GM19239 (cell line): ENCODE results near the gene FMNL2.

Source experiments
- DNase-seq: peaks from one replicate; pipeline ENCODE4 v3.0.0; 2011; ENCODE audit warnings: low spot score; ENCODE audit not compliant: insufficient read length
- FAIRE-seq: peaks from 2 replicates; lab custom pipeline; 2011; peaks lifted over from hg19 to GRCh38; lab: Jason Lieb, UNC

The FMNL2 gene

GRCh38 chr2:152562198-152562884 is 227.4 kb downstream of the FMNL2 start:
- no peak for FAIRE-seq

GRCh38 chr2:152563764-152564163 is 228.8 kb downstream of the FMNL2 start:
- DNase-seq (no peak), FAIRE-seq (no peak)

More at GRCh38 chr2:152562198-152562884, 227.4 kb downstream of the FMNL2 start:
- DNase-seq, result no peak

DNA sequence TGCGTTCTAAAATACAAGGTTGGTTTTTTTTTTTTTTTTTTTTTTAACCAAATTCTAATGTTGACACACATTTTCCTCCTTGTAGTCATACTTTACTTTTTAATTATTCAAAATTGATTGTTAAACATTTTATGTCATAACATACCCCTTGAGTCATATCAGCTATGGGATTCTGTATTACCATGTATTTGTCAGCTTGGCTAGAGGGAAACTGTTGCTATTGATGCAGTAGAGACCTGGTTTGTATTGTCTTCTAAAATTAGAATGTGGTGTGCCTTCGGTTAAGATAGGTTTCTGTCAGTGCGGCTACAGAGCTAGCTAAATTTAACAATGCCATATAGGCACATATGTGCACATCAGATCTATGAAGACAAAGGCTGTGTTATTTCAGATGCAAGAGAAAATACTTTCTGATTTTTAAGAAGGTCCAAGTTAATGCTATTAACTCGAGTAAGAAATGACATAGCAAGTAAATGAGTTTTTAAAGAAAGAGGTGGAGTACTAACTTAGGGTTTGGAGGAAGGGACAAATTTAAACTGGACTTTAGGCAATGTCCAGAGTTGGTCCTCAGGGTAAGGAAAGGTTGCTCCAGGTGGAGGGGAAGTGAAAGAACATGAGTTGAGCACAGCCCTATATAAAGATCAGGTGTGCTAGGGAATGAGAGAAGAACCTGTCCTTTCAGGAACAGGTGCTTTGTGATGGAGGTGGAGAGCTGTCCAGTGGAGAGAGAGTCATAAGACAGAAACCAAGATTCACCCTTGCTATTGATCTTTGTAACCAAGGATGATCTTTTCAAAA is 230.0 kb downstream of the FMNL2 start:
- DNase-seq, result no peak
- FAIRE-seq, result peak; percentile 54

GRCh38 chr2:152565884-152566727 is 231.1 kb downstream of the FMNL2 start:
- DNase-seq (no peak), FAIRE-seq (peak; percentile 59)

DNA sequence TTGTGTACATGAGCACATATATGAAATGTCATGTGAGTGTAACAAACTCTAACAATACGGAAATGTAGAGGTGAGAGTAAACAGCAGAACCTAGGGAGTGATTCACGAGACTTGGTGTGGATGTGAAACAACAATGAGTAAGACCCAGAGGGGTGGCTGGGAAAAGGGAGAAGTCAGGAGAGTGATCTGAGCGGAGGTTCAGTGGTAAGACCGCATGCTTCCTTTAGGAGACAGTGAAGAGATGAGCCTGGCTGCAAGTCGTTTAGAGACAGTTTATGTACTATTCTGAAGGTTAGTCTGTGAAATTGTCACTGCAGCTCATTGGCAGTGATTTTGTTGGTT is 231.7 kb downstream of the FMNL2 start:
- FAIRE-seq, result peak; percentile 62
- DNase-seq, result no peak

GRCh38 chr2:152568531-152568930 is 233.6 kb downstream of the FMNL2 start:
- no peak for FAIRE-seq
- no peak for DNase-seq

GRCh38 chr2:152569186-152569585 is 234.2 kb downstream of the FMNL2 start:
- FAIRE-seq, result no peak
- DNase-seq, result no peak

DNA sequence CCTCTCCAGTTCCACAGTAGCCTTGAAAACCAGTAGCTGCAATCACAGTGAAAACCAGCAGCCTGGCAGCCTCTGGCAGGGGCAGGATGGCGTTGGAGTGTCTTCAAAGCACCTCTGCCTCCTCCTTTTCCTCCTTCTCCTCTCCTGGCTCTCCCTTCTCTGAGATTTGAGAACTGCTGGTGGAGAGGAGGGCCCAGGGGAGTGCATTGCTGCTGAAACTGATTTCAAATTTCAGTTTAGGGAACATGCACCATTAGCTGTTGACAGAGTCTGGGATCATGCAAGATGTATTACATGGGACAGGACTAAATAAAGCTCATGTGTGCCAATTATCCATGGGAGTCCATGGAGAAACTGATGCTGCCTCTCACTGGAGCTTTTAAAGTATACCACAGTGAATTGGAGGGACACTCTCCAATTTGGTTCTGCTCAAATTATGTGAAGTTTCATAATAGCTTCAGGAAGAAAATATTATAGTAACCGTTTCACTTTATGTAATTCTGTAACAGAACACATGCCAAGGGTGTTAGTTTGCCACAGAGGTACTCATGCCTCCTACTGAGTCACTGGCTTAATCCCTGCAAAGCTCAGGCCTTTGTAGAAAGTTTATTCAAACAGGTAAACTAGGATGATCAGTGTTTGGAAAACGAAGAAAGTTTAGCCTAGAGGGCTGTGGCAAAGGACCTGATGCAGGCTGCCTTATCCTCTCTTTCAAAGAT is 236.2 kb downstream of the FMNL2 start:
- DNase-seq (no peak), FAIRE-seq (no peak)

GRCh38 chr2:152572031-152572430 is 237.1 kb downstream of the FMNL2 start:
- no peak for DNase-seq
- FAIRE-seq, result no peak

DNA sequence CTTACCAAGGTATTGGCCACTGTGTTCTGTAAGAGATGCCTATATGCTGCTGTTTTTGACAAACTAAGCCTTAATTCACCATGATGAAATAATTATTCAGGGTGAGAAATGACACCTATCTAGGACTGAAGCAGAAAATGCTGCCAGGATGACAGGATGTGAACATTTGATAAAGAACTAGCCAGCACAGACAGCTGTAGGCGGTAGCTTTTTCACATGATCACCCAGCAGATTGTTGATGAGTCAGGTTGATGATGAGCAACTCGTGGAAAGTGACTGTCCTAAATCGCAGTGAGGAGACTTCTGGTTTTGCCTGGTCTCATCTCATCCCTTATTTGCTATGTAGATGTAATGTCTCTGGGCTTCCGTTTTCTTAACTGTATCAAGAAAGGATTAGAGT is 238.2 kb downstream of the FMNL2 start:
- peak; percentile 40 for FAIRE-seq
- no peak for DNase-seq

- no peak for FAIRE-seq
These were observed 242.6 kb downstream of the FMNL2 start for GRCh38 chr2:152577579-152577978.

DNA sequence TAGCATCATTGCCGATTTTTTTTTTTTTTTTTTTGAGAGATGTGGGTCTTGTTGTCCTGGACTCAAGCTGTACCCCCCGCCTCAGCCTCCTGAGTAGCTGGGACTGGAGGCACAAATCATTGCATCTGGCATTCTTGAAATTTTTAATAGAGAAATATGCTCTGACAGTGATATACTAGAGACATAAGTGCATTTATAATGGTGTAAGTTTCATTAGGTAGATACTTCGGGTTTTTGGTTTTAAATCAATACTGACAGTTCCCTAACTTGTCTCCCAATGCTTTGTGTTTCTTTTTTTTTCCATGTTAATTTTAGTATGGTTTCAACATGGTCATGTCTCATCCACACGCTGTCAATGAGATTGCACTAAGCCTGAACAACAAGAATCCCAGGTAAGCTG is 243.6 kb downstream of the FMNL2 start:
- no peak for DNase-seq
- no peak for FAIRE-seq

More at GRCh38 chr2:152577579-152577978, 242.6 kb downstream of the FMNL2 start:
- no peak for DNase-seq

DNA sequence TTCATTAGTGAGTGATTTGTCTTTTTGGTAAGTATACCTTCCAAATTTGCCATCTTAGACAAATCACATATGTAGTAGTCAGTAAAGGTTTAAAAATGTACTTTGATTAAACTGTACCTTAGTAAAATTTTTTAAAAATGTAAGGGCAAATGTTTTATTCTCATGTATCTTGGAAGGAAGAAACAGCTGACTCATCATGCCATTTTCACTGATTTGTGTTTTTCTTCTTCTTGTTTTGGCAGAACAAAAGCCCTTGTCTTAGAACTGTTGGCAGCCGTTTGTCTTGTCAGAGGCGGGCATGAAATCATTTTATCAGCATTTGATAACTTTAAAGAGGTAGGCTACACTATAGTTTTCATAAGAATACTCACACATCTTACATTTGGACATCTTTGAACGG is 245.7 kb downstream of the FMNL2 start:
- FAIRE-seq (no peak), DNase-seq (no peak)

DNA sequence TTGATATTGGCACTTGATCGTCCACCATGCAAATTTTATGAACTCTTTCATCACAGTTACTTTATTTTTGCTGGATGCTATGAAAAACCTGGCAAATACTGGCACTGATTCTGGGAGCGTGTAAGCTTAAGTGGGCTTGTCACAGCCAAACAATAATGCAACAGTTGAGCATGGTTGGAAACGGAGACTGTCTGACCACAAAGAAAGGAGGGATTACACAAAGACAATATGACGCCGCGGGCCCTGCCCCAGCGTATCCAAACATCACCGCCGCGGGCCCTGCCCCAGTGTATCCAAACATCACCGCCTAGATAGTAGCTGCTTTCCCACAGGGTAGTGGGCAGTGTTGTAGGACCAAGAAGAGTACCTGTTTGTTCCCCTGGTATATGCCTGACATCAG is 246.4 kb downstream of the FMNL2 start:
- DNase-seq, result no peak
- no peak for FAIRE-seq

- DNase-seq, result no peak
These were observed 247.1 kb downstream of the FMNL2 start for GRCh38 chr2:152582081-152582480.

GRCh38 chr2:152583512-152584229 is 248.7 kb downstream of the FMNL2 start:
- DNase-seq, result no peak
- no peak for FAIRE-seq

More at GRCh38 chr2:152582081-152582480, 247.1 kb downstream of the FMNL2 start:
- no peak for FAIRE-seq

GRCh38 chr2:152584301-152584700 is 249.3 kb downstream of the FMNL2 start:
- FAIRE-seq, result no peak
- DNase-seq, result no peak

GRCh38 chr2:152585830-152586484 is 251.0 kb downstream of the FMNL2 start:
- no peak for DNase-seq
- FAIRE-seq, result no peak
